IPS DF 4.7 (cell line): ENCODE data around the gene TJP3.
"Not testable (repeated sequence)": the region's sequence is repeated elsewhere in the genome, so short reads cannot be mapped to it uniquely, and the experiment has no call there.

ENCODE experiments used
- DNase-seq: peaks from one replicate; pipeline ENCODE4 v3.0.0-alpha.2; 2013; ENCODE audit warnings: low spot score; ENCODE audit errors: extremely low read depth

The TJP3 gene

GRCh38 chr19:3738477-3739220 lies 30.5 kb downstream of the TJP3 start:
- DNase-seq = no peak

DNA sequence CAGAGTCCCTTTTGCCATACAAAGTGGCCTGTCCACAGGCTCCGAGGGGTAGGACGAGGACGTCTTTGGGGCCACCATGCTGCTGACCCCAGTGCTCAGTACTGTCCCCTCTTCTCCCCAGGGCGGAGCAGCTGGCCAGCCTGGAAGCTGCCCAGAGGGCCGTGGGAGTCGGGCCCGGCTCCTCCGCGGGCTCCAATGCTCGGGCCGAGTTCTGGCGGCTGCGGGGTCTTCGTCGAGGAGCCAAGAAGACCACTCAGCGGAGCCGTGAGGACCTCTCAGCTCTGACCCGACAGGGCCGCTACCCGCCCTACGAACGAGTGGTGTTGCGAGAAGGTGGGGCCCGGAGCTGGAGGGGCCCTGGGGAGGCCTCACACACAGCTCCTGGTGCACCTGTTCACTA lies 32.2 kb downstream of the TJP3 start:
- no peak for DNase-seq

GRCh38 chr19:3743486-3743885 lies 35.3 kb downstream of the TJP3 start:
- no peak for DNase-seq

GRCh38 chr19:3745363-3746045 lies 37.3 kb downstream of the TJP3 start:
- DNase-seq = no peak

DNA sequence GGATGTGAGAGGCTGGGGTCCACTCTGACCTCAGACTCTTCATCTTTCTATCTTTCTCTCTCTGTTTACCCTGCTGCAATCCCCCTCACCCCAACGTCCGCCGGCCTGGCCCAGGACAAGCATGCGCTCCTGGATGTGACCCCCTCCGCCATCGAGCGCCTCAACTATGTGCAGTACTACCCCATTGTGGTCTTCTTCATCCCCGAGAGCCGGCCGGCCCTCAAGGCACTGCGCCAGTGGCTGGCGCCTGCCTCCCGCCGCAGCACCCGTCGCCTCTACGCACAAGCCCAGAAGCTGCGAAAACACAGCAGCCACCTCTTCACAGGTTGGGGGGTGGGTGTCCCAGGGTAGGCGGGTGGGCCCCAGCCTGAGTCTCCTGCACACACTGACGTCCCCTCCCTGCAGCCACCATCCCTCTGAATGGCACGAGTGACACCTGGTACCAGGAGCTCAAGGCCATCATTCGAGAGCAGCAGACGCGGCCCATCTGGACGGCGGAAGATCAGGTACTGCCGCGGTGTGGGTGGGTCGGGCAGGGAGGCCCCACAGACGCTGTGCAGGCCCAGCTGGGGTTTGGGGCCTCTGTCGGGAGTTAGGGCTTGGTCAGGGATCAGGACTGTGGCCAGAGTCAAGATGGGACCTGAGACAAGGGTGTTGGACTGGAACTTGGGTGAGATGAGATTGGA lies 38.3 kb downstream of the TJP3 start:
- DNase-seq = no peak

GRCh38 chr19:3748965-3749364 lies 40.8 kb downstream of the TJP3 start:
- DNase-seq = no peak

- DNase-seq = no peak
Measured at GRCh38 chr19:3750211-3750610, 42.0 kb downstream of the TJP3 start.

GRCh38 chr19:3751236-3751635 lies 43.1 kb downstream of the TJP3 start:
- DNase-seq = no peak

GRCh38 chr19:3752492-3752891 lies 44.3 kb downstream of the TJP3 start:
- DNase-seq = no peak

GRCh38 chr19:3753631-3754410 lies 45.6 kb downstream of the TJP3 start:
- no peak for DNase-seq

GRCh38 chr19:3757705-3758104 lies 49.5 kb downstream of the TJP3 start:
- not testable (repeated sequence) for DNase-seq

DNA sequence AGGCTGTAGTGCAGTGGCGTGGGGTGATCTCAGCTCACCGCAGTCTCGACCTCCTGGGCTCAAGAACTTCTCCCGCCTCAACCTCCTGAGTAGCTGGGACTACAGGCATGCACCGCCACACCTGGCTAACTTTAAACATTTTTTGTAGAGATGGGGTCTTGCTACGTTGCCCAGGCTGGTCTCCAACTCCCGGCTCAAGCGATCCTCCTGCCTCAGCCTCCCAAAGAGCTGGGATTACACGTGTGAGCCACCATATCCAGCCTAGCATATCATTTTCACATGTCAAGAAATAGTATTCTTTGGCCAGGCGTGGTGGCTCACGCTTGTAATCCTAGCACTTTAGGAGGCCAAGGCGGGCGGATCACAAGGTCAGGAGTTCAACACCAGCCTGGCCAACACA lies 50.1 kb downstream of the TJP3 start:
- not testable (repeated sequence) for DNase-seq

DNA sequence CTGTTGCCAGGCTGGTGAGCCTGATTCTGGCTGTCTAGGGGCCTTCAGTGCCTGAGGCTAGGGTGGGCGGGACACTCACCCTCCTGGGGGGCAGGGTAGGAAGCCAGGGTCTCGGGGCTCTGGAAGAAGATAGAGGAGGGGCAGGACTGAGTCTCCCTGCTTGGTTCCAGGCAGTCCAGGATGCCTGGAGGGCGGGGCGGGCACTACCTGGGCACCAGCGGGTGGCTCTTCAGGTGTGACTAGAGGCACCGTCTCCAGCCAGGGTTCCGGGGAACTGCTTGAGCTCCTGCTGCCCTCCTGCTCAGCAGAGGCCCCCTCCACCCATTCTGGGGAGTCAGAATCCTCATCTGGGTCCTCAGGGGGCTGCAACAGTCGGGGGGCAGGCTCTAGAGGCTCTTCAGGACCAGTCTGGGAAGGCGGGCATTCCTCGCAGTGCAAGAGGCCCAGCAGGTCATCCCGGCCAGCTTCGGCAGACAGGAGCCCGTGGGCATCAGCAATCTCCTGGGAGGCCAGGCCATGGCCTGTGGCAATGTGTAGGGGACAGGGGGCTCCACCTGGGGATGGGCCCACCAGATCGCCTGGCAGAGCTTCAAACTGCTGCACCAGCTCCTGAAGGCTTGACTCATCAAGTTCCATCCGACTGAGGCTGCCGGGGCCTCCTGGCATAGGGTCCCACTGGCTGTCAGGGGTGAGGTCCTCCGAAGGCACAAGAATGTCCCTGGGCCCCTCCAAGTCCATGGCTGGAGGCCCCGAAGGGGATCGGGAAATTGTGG lies 51.5 kb downstream of the TJP3 start:
- no peak for DNase-seq

DNA sequence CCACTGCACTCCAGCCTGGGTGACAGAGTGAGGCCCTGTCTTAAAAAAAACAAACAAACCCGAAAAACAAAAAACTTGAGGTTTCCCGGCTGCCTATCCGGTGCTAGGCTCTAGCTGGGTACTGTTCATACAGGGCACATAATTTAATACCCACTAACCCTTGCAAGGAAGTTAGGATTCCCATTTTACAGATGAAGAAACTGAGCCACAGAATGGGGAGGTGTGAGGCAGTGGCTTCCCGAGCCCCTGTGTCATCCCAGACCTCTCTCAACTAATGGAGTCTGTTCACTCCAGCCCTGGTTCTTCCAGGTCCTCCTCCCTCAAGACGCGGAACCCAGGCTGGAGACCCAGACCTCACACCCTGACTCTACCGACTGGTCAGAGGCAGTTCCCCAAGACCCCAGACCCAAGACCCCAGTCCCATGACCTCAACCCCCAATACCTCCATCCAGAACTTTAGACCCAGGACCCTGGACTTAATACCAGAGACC lies 52.7 kb downstream of the TJP3 start:
- no peak for DNase-seq

DNA sequence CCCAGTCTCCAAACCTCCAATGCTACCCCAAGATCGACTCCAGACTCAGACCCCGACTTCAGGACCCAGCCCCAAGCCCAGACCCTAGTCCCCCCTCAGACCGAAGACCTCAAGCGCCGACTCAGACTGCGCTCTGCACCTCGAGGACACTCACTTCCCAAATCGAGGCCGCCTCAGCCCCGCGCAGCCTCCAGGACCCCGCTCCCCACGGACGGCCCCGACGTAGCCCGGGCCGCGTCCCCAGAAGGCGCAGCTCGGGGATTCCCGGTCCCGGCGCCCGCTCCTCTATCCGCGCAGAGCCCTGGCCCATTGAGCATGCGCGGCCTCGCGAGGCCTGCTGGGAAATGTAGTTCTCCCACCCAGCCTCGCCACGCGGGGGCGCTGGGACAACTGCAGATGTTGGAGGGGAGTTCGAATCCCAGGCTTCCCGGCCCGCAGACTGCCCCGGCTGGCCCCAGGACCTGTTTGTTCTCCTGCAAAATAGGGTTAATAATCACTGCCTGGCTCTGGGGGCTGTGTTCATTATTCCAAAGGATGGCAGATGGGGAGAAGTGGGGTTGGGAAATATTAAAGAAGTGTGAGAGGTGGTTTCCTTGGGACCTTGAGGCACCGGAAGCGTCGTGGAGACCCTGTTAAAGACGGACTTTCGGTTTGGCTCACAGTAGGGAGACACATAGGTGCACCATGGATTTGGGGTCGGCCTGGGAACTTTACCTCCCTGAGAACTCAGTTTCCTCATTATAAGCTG lies 53.4 kb downstream of the TJP3 start, which contains the start of gene APBA3:
APBA3 (minus strand) TSS at position 311 of the 748 bp plus-strand sequence. CDS start 1,428 bp downstream, outside the sequence.
- DNase-seq = no peak

DNA sequence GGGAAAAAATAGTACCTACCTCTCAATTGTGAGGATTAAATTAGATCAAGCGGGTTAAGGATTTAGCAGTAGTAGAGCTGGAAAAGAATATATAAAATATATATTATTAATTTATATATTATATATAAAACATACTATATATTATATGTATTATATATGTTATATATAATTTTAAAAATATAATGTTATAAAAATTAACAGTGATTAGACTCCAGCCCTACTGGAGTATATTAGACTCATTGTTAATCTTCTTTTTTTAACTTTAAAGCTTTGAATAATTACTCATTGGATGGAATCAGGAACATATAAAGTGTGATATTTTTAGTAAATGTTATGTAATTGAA lies 53.9 kb downstream of the TJP3 start:
- DNase-seq = no peak

GRCh38 chr19:3762501-3763459 lies 54.6 kb downstream of the TJP3 start, which contains the start of gene MRPL54:
MRPL54 (plus strand) TSS chr19:3762682; CDS start chr19:3762701, 19 bp downstream.
- DNase-seq = no peak

DNA sequence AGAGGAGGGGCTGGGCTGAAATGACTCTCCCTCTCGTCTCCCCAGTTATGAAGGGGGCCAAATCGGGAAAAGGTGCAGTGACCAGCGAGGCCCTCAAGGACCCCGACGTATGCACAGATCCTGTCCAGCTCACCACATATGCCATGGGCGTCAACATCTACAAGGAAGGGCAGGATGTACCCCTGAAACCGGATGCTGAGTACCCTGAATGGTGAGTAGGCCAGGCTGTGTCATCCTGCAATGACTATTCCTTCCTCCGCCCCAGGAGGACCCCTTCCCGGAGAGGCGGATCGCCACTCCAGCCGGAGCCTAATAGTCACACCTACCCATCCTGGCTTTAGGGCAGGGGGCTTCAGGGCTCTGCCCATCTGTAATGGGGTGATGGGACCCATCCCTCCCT lies 56.9 kb downstream of the TJP3 start:
- DNase-seq = no peak

DNA sequence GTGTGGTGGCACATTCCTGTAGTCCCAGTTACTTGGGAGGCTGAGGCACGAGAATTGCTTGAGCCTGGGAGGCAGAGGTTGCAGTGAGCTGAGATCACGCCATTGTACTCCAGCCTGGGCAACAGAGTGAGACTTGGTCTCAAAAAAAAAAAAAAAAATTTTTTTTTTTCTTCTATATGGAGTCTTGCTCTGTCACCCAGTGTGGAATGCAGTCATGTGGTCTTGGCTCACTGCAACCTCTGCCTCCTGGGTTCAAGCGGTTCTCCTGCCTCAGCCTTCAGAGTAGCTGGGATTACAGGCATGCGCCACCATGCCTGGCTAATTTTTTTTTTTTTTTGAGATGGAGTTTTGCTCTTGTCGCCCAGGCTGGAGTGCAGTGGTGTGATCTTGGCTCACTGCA lies 57.6 kb downstream of the TJP3 start:
- DNase-seq = not testable (repeated sequence)
